Progenitor cell of endocrine pancreas (in vitro differentiated cells): Measurements from ENCODE around the gene ANG. TPM values are rescaled to one million over a fixed set of nuclear protein-coding genes. Genes with fewer than 3 reads are reported as not detected.
"Not testable (repeated sequence)": the region's sequence is repeated elsewhere in the genome, so short reads cannot be mapped to it uniquely, and the experiment has no call there.

Experiments
- DNase-seq: peaks from one replicate; pipeline ENCODE4 v3.0.0; 2021; ENCODE audit warnings: low spot score; ENCODE audit not compliant: unreplicated experiment
- H3K27ac Mint-ChIP-seq: 2 replicates; pipeline ENCODE4 v1.8.0; 2021; ENCODE audit warnings: mild to moderate bottlenecking, moderate library complexity, mixed read lengths
- H3K27me3 Mint-ChIP-seq: 2 replicates; pipeline ENCODE4 v1.8.0; 2021; ENCODE audit warnings: mixed read lengths
- H3K36me3 Mint-ChIP-seq: 2 replicates; pipeline ENCODE4 v1.8.0; 2022; ENCODE audit warnings: mixed read lengths; ENCODE audit not compliant: insufficient read depth
- H3K4me1 Mint-ChIP-seq: 2 replicates; pipeline ENCODE4 v1.8.0; 2021; ENCODE audit warnings: low read depth, mixed read lengths
- H3K4me3 Mint-ChIP-seq: 2 replicates; pipeline ENCODE4 v1.8.0; 2021; ENCODE audit warnings: low read depth, mild to moderate bottlenecking, moderate library complexity, mixed read lengths
- H3K9me3 Mint-ChIP-seq: 2 replicates; pipeline ENCODE4 v1.8.0; 2021; ENCODE audit warnings: low read depth, mixed read lengths
- total RNA-seq: library from RNA; stranded (reverse); gene quantifications from 2 replicates; pipeline ENCODE4 v1.2.1, GENCODE V29; 2021
- TF ChIP-seq, protein P1 (sequence below): fragments of 200-600 bp; sonication (generic); IDR thresholded peaks from one replicate; pipeline ENCODE4 v1.5.0; 2021; ENCODE audit warnings: antibody characterized with exemption, mild to moderate bottlenecking; ENCODE audit not compliant: unreplicated experiment

Gene ANG
- total RNA-seq, 1 donor from 2014 or later, result 8.0 TPM

DNA sequence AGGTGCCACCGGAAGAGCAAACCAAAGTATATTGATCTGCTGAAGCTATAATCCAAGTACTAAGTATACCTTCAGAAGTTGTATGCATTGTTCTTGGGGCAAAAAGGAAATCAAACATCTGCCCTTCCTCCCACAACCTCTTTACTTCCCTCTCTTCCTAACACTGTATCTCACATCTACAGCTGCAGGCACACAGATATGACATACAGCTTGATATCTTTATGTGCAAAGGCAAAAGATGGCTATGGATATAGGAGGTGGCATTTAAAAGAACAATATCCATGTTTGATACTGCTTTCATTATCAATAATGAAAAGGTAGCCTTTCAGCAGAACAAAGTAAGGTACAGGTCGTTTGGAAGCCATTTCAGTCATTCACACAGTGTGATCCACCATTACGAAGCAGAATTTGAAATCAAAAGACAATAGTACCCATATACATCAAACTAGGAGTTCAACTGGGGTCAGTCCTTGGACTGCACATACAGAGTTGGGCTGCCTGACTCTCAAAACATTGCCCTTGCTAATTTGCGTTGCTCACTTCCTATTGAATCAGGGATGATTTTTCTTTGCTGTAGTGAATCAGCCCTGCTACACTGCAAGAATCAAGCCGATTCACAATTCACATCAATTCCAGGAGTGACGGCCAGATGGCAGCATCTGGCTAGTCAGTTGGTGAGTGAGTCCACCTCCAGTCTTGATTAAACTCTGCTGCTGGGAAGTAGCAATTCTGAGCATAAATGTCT is 8.9 kb downstream of the ANG start:
- Mint-ChIP-seq H3K27ac (no peak overlapping the region), H3K36me3 (peaks cover 3% of the 10 kb centered on the region), H3K27me3 (no peaks in the 10 kb centered on the region), H3K9me3 (no peaks in the 10 kb centered on the region), H3K4me3 (no peak overlapping the region), H3K4me1 (peaks cover 3% of the 10 kb centered on the region)
- TF ChIP-seq, protein P1, sequence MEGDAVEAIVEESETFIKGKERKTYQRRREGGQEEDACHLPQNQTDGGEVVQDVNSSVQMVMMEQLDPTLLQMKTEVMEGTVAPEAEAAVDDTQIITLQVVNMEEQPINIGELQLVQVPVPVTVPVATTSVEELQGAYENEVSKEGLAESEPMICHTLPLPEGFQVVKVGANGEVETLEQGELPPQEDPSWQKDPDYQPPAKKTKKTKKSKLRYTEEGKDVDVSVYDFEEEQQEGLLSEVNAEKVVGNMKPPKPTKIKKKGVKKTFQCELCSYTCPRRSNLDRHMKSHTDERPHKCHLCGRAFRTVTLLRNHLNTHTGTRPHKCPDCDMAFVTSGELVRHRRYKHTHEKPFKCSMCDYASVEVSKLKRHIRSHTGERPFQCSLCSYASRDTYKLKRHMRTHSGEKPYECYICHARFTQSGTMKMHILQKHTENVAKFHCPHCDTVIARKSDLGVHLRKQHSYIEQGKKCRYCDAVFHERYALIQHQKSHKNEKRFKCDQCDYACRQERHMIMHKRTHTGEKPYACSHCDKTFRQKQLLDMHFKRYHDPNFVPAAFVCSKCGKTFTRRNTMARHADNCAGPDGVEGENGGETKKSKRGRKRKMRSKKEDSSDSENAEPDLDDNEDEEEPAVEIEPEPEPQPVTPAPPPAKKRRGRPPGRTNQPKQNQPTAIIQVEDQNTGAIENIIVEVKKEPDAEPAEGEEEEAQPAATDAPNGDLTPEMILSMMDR, result peak; percentile 84
- DNase-seq, result peak; percentile 56

GRCh38 chr14:20698018-20698329 is 9.4 kb downstream of the ANG start:
- no peaks in the 10 kb centered on the region for H3K9me3 Mint-ChIP-seq
- H3K4me3 Mint-ChIP-seq, result no peak overlapping the region
- H3K36me3 Mint-ChIP-seq, result peaks cover 3% of the 10 kb centered on the region
- TF ChIP-seq, protein P1, result no peak
- H3K4me1 Mint-ChIP-seq, result peaks cover 3% of the 10 kb centered on the region
- H3K27ac Mint-ChIP-seq, result no peak overlapping the region
- H3K27me3 Mint-ChIP-seq, result no peaks in the 10 kb centered on the region
- DNase-seq, result no peak

- Mint-ChIP-seq H3K4me1 (peaks cover 3% of the 10 kb centered on the region), H3K27ac (no peak overlapping the region), H3K27me3 (no peaks in the 10 kb centered on the region), H3K4me3 (no peak overlapping the region), H3K9me3 (no peaks in the 10 kb centered on the region), H3K36me3 (peaks cover 3% of the 10 kb centered on the region)
- TF ChIP-seq, protein P1, result no peak
- DNase-seq, result no peak
Measured at GRCh38 chr14:20698934-20699333, 10.4 kb downstream of the ANG start.

DNA sequence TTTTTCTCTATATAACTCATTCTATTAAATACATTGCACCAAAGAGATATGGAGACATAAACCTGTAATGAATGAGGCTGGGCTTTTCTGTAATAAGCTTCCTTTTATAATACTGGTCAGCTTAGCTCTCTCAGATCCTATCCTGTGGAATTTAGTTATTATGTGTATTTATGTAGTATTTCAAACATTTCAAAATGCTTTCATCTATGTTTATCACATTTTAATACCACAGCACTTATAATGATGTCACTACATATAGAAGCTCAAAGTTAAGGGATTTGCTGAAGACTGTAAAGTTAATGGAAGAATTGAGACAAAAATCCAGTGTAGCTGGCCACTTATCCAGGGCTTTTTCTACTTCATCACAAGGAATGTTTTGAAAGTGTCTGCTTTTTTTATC is 11.4 kb downstream of the ANG start:
- no peak overlapping the region for H3K4me3 Mint-ChIP-seq
- H3K4me1 Mint-ChIP-seq, result peaks cover 3% of the 10 kb centered on the region
- no peak for DNase-seq
- H3K36me3 Mint-ChIP-seq, result peaks cover 3% of the 10 kb centered on the region
- H3K27ac Mint-ChIP-seq, result no peak overlapping the region
- no peaks in the 10 kb centered on the region for H3K27me3 Mint-ChIP-seq
- no peaks in the 10 kb centered on the region for H3K9me3 Mint-ChIP-seq
- TF ChIP-seq, protein P1, result no peak

DNA sequence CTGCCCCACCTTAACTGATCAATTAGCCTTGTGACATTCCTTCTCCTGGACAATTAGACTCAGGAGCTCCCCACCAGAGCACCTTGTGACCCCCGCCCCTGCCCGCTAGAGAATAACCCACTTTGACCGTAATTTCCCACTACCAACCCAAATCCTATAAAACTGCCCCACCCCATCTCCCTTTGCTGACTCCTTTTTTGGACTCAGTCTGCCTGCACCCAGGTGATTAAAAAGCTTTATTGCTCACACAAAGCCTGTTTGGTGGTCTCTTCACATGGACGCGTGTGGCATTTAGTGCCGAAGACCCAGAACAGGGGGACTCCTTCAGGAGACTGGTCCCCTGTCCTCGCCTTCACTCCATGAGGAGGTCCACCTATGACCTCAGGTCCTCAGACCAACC is 12.4 kb downstream of the ANG start:
- not testable (repeated sequence) for H3K27ac Mint-ChIP-seq, H3K27me3 Mint-ChIP-seq, H3K36me3 Mint-ChIP-seq, H3K9me3 Mint-ChIP-seq, H3K4me1 Mint-ChIP-seq, H3K4me3 Mint-ChIP-seq, DNase-seq

GRCh38 chr14:20706657-20707355 is 18.2 kb downstream of the ANG start:
- DNase-seq, result no peak
- no peak overlapping the region for H3K27ac Mint-ChIP-seq
- peaks cover 4% of the 10 kb centered on the region for H3K9me3 Mint-ChIP-seq
- no peak overlapping the region for H3K4me3 Mint-ChIP-seq
- H3K4me1 Mint-ChIP-seq, result no peaks in the 10 kb centered on the region
- H3K27me3 Mint-ChIP-seq, result no peaks in the 10 kb centered on the region
- TF ChIP-seq, protein P1, result no peak
- H3K36me3 Mint-ChIP-seq, result no peaks in the 10 kb centered on the region
